Hepatocyte (in vitro differentiated cells): ENCODE measurements around the gene CIAPIN1.

Experiments
- CTCF ChIP-seq: fragments of 200-600 bp; sonication (generic); IDR thresholded peaks from 2 replicates; pipeline ENCODE4 v1.5.1; 2016; ENCODE audit warnings: antibody characterized with exemption, mild to moderate bottlenecking; ENCODE audit not compliant: poor library complexity
- EZH2 ChIP-seq: fragments of 200-600 bp; sonication (generic); IDR thresholded peaks from 2 replicates; pipeline ENCODE4 v1.6.1; 2016; ENCODE audit warnings: antibody characterized with exemption, mild to moderate bottlenecking, borderline replicate concordance
- EZH2phosphoT487 ChIP-seq: fragments of 200-600 bp; sonication (generic); IDR thresholded peaks from one replicate; pipeline ENCODE4 v1.6.1; 2018; ENCODE audit warnings: antibody characterized with exemption, mild to moderate bottlenecking, low read depth, moderate library complexity; ENCODE audit not compliant: unreplicated experiment, severe bottlenecking

GRCh38 chr16:57416084-57416483, 31.1 kb downstream of the CIAPIN1 start:
- TF ChIP-seq EZH2 (no peak), CTCF (no peak), EZH2phosphoT487 (no peak)
